H1 (cell line): ENCODE results near the gene PEX26. TPM values are rescaled to one million over a fixed set of nuclear protein-coding genes. Genes with fewer than 3 reads are reported as not detected.

ENCODE experiments used
- CBX5 ChIP-seq: fragments of 300-800, 300-1000 bp; sonication (generic); IDR thresholded peaks from 2 replicates; pipeline ENCODE4 v1.7.1; 2016; ENCODE audit warnings: antibody characterized with exemption, low read length, low read depth
- CHD7 ChIP-seq: fragments of 300-600 bp; sonication (generic); IDR thresholded peaks from 2 replicates; pipeline ENCODE4 v1.7.1; 2012; ENCODE audit warnings: low read length, moderate library complexity, mild to moderate bottlenecking, inconsistent platforms; ENCODE audit not compliant: insufficient replicate concordance
- NRF1 ChIP-seq: IDR thresholded peaks from 2 replicates; pipeline ENCODE4 v1.6.1; 2011; ENCODE audit warnings: mild to moderate bottlenecking, low read depth, low read length, improper control_type of control experiment
- TCF12 ChIP-seq: IDR thresholded peaks from 2 replicates; pipeline ENCODE4 v1.6.1; 2011; ENCODE audit warnings: low read depth, mild to moderate bottlenecking, low read length
- polyA plus RNA-seq, 7 experiments: library from polyadenylated mRNA; depleted of rRNA in 3 of 7; stranded (reverse) in 5 of 7; unstranded in 2 of 7; fragments of >200 nt in 5 of 7; fragments of 200-250 nt in 2 of 7; gene quantifications; 1 replicate in 5 of 7; 2 replicates in 1 of 7; 4 replicates in 1 of 7; pipeline versions ENCODE4 v1.2.1 to v1.2.3, GENCODE V29; 2011 to 2013; ENCODE audit warnings: missing spikeins in 2 of 7, mixed read lengths in 2 of 7
- total RNA-seq: library from RNA; stranded (reverse); fragmentation: NEBNext Ultra II Directional; extraction: Animal tissue kit (Norgen Biotek cat#: 25700); gene quantifications from 2 replicates; pipeline ENCODE4 v1.2.1, GENCODE V29; 2021

Gene PEX26
- total and polyA plus RNA-seq, 2 of the 8 experiments (the other 6 are each of a cell fraction or from before 2014, with no cell fraction given), result 33.1 to 49.0 TPM

- no peak for TF ChIP-seq CHD7
- TF ChIP-seq CBX5, result no peak
- TF ChIP-seq NRF1, result no peak
- no peak for TF ChIP-seq TCF12
Observed at GRCh38 chr22:18070041-18070440, 7.7 kb upstream of the PEX26 start (continued).
